ENCODE measurements around the gene CLCN7. TPM values are rescaled to one million over a fixed set of nuclear protein-coding genes. Genes with fewer than 3 reads are reported as not detected.

The CLCN7 gene
- total and polyA plus RNA-seq, 9 of the 15 experiments (the other 6 are each of a cell fraction or from before 2014, with no cell fraction given) = 0.06 to 126 (median 18.7) TPM

GRCh38 chr16:1524366-1524765, 49.5 kb upstream of the CLCN7 start (continued):
- TF ChIP-seq CTCF (IDR thresholded peaks at IDR 0.05 in 2 of 3, conservative IDR thresholded peaks at IDR 0.05 in 1 of 3; ENCODE audit: insufficient read depth in 2 of 3, low read depth in 1 of 3, low read length in 3 of 3) = no peak
- no peak for TF ChIP-seq BDP1 (IDR thresholded peaks at IDR 0.05; ENCODE audit: insufficient read depth, insufficient read length)
- TF ChIP-seq ZNF184 (CRISPR knock-in tag; IDR thresholded peaks at IDR 0.05) = no peak
- TF ChIP-seq RBM22 (IDR thresholded peaks at IDR 0.05; ENCODE audit: low read depth, low read length, poor library complexity, severe bottlenecking) = no peak
- no peak for TF ChIP-seq PCBP1 (IDR thresholded peaks at IDR 0.05; ENCODE audit: low read depth, low read length, poor library complexity, severe bottlenecking)
- TF ChIP-seq ZNF324 (CRISPR knock-in tag; IDR thresholded peaks at IDR 0.05) = no peak
- TF ChIP-seq SLC30A9 (CRISPR knock-in tag; IDR thresholded peaks at IDR 0.05) = no peak

GRCh38 chr16:1523581-1524245, 48.9 kb upstream of the CLCN7 start:
- no peaks in the 10 kb centered on the region for H3K36me3 ChIP-seq (ENCODE audit: control insufficient read depth, insufficient read depth, low read length)
- H3K4me3 ChIP-seq = no peak overlapping the region
- H2AFZ ChIP-seq (ENCODE audit: low read depth, low read length) = no peak overlapping the region
- ChIA-PET CTCF (ENCODE audit: low intra/inter-chr PET ratio) (no interaction called here), POLR2A (interaction anchor here (1.6 kb wide), 1 partner anchor 11 kb away, joined by 5 read pairs; no protein-coding TSS in a partner anchor)
- no peak overlapping the region for H3K27ac ChIP-seq (ENCODE audit: extremely low read depth, low read depth, low read length)
- no peaks in the 10 kb centered on the region for H3K79me2 ChIP-seq (ENCODE audit: control insufficient read depth, insufficient read depth, low read length)
- no peak overlapping the region for H3K4me2 ChIP-seq (ENCODE audit: insufficient read depth, low read length)
- H4K20me1 ChIP-seq (replicated peaks; ENCODE audit: control insufficient read depth, insufficient read depth, low read length) = peaks cover 10% of the 10 kb centered on the region
- ATAC-seq = no peak
- H3K9me1 ChIP-seq (ENCODE audit: control insufficient read depth, insufficient read depth, low read length) = no peaks in the 10 kb centered on the region
- H3K9me3 ChIP-seq (replicated peaks; ENCODE audit: control insufficient read depth, insufficient read depth, low read depth, low read length) = no peaks in the 10 kb centered on the region
- 31% methylated on average over 29 of the region's 30 CpGs for WGBS (ENCODE audit: insufficient coverage, low coverage, missing lambda C conversion rate)
- H3K27me3 ChIP-seq (ENCODE audit: control insufficient read depth in 2 of 2, insufficient read depth in 2 of 2, low read length in 2 of 2) = peaks cover 0 to 20% of the 10 kb centered on the region in 2 experiments; a peak in 3 of 5 replicates
- intact Hi-C loops (cut with micrococcal nuclease) = no loop called here
- no peak for FAIRE-seq
- BruUV-seq (replicated peaks) = no TSS peak
- no peak overlapping the region; a peak in 1 of 4 replicates for H3K9ac ChIP-seq (ENCODE audit: insufficient read depth in 1 of 2, low read depth in 2 of 2, low read length in 2 of 2)
- in situ Hi-C loops (cut with MboI) = no loop called here
- no peak for DNase-seq (ENCODE audit: extremely low read depth in 1 of 4, low spot score in 3 of 4)
- peaks cover 4 to 63% of the 10 kb centered on the region in 2 experiments; a peak in 3 of 5 replicates for H3K4me1 ChIP-seq (replicated peaks in 1 of 2; ENCODE audit: control insufficient read depth in 2 of 2, insufficient read depth in 2 of 2, low read length in 2 of 2)
- no peak for TF ChIP-seq COPS2 (conservative IDR thresholded peaks at IDR 0.05)
- TF ChIP-seq ZNF780A (CRISPR knock-in tag; IDR thresholded peaks at IDR 0.05) = no peak
- TF ChIP-seq RBM39 (optimal IDR thresholded peaks at IDR 0.05; ENCODE audit: low read depth, low read length) = no peak
- TF ChIP-seq SP2 (IDR thresholded peaks at IDR 0.05; ENCODE audit: extremely low read depth, low read depth, low read length, poor library complexity, severe bottlenecking) = no peak
- no peak for TF ChIP-seq NCOR1 (IDR thresholded peaks at IDR 0.05)
- no peak for TF ChIP-seq SMAD1 (IDR thresholded peaks at IDR 0.05; ENCODE audit: low read depth, low read length, partially characterized antibody)
- TF ChIP-seq TFAP4 (CRISPR knock-in tag; IDR thresholded peaks at IDR 0.05; ENCODE audit: borderline replicate concordance) = no peak

Measured in K562 (cell line).